AG09309 (cell line): ENCODE data around the gene TRIM44.
"Not testable (repeated sequence)": the region's sequence is repeated elsewhere in the genome, so short reads cannot be mapped to it uniquely, and the experiment has no call there.

Experiments used
- DNase-seq: peaks from one replicate; pipeline ENCODE4 v3.0.0-alpha.2; 2010; ENCODE audit warnings: low read depth
- H3K4me3 ChIP-seq: 2 replicates; pipeline ENCODE4 v1.5.1; 2011; ENCODE audit warnings: mild to moderate bottlenecking, low read depth, low read length, moderate library complexity; ENCODE audit not compliant: control insufficient read depth
- TF ChIP-seq, protein P1 (sequence below): IDR thresholded peaks from 2 replicates; pipeline ENCODE4 v1.5.1; 2011; ENCODE audit warnings: mild to moderate bottlenecking, low read depth, low read length, inconsistent platforms; ENCODE audit not compliant: insufficient read depth, control insufficient read depth; ENCODE audit errors: missing control alignments

TRIM44 gene

DNA sequence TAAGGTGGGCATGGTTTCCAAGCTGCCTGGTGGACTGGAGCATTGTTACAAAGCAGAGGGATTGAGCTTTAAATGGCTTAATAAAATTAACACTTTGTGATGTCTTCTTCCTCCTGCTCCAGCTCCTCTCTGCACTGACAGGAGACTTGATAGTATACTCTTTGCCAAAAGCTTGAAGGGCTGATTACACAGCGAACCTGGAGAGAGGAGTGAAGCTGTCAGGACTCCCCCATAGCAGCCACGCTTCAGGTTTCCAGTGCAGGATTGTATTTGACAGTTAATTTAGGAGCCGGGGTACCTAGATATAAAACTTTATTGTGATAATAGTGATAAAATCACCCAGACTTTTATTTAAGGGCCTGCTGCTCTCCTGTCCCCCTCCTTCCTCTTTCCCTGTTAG, 50.0 kb downstream of the TRIM44 start:
- TF ChIP-seq, protein P1, sequence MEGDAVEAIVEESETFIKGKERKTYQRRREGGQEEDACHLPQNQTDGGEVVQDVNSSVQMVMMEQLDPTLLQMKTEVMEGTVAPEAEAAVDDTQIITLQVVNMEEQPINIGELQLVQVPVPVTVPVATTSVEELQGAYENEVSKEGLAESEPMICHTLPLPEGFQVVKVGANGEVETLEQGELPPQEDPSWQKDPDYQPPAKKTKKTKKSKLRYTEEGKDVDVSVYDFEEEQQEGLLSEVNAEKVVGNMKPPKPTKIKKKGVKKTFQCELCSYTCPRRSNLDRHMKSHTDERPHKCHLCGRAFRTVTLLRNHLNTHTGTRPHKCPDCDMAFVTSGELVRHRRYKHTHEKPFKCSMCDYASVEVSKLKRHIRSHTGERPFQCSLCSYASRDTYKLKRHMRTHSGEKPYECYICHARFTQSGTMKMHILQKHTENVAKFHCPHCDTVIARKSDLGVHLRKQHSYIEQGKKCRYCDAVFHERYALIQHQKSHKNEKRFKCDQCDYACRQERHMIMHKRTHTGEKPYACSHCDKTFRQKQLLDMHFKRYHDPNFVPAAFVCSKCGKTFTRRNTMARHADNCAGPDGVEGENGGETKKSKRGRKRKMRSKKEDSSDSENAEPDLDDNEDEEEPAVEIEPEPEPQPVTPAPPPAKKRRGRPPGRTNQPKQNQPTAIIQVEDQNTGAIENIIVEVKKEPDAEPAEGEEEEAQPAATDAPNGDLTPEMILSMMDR: no peak
- H3K4me3 ChIP-seq: no peak overlapping the region
- DNase-seq: no peak

DNA sequence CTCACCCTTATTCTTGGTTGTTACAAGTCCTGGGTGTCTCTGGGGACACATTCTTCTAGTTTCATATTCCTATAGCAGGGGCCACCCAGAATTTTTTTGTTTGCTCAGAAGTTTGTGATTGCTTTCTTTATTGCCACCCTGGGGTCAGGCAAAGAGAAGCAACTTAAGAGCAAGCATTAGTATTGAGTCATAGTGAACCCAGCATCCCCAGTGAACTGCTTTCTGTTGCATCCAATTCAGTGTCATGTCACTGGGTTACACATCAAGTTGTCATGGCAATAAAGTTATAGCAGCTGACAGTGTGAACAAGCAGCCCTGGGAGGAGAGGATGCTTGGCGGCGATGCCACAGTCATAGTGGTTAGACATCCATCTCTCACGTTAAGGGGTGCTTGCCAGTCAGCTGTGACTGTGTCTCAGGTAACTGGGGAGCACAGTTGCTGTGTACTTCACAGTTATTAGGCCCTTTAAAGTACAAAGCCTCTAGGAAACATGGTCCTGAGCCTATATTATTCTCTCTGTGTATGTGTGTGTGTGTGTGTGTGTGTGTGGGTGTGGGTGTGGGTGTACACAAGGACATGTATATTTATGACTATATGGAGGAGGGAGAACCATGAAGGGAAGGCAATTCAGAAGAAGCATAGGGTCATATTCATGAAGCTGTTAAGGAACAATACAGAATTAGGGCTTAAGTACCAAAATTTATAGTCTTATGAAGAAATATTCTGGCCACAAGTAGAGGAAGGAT, 52.5 kb downstream of the TRIM44 start:
- peak; percentile 31 for DNase-seq
- TF ChIP-seq, protein P1: no peak
- no peak overlapping the region for H3K4me3 ChIP-seq

DNA sequence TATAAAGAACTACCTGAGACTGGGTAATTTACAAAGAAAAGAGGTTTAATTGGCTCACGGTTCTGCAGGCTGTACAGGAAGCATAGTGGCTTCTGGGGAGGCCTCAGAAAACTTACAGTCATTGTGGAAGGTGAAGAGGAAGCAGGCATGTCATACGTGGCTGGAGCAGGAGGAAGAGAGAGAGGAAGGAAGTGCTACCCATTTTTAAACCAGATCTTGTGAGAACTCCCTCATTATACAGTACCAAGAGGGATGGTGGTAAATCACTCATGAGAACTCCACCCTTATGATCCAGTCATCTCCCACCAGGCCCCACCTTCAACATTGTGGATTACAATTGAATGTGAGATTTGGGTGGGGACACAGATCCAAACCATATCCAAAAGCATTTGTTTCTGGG, 53.1 kb downstream of the TRIM44 start:
- not testable (repeated sequence) for H3K4me3 ChIP-seq, DNase-seq

GRCh38 chr11:35717043-35717442, 54.5 kb downstream of the TRIM44 start:
- no peak for DNase-seq
- TF ChIP-seq, protein P1: no peak
- H3K4me3 ChIP-seq: no peak overlapping the region

DNA sequence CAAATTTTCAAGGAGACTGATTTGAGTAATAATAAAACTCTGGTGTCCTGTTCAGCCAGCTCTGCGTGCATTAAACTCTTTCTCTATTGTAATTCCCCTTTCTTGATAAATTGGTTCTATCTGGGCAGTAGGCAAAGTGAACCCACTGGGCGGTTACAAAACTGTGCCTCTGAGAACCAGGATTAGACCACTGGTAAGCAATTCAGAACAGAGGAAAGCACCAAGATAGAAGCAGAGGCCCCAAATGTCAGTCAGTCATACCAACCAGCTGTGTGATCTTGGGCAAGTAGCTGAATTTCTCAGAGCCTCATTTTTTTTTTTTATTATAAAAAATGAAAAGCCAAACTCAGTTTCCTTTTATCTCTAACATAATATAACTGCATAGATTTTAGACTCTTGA, 54.9 kb downstream of the TRIM44 start:
- no peak overlapping the region for H3K4me3 ChIP-seq
- TF ChIP-seq, protein P1: no peak
- no peak for DNase-seq

DNA sequence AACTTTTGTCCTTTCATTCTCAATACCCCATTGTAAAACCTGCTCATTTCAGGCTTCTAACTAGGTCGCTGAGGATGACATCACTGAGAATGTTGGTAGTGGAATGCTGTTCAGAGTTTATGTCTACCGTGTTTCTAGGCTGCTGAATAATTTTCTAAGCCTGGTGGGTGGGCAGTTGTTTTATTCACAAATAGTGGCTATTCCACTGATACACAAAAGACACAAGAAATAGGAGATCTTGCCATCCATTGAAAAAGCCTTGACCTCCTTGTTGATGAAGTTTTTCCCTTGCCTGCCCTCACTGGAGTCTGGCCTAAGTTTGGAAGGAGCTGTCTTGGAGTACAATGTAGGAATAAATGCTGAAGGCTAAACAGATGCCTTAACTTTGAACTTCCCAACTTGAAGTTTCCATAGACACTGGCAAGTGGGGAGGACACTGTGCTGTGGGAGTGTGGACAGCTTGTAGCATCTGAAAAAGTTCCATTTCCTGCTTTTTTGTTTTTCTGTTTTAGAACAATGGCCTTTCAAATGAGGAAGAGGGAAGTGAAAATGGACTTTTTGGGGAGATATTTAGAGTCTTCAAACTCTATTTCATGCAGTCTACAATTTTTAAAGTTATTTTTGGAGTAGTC, 59.2 kb downstream of the TRIM44 start:
- H3K4me3 ChIP-seq: no peak overlapping the region
- DNase-seq: no peak
- TF ChIP-seq, protein P1: no peak

DNA sequence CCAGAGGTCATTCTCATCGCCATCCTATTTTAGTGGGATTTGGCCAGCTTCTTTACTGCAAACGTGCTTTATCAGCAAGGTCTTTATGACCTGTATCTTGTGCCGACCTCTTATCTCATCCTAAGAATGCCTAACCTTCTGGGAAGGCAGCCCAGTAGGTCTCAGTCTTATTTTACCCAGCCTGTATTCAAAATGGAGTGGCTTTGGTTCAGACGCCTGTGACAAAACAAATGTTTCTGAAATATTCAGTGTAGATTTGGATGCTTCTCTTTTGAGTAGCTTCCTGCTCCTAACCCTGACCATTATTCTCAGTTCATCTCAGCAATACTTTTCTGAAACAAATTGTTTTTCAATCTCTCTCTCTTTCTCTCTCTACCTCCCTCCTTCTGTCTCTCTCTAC, 60.1 kb downstream of the TRIM44 start:
- no peak overlapping the region for H3K4me3 ChIP-seq
- no peak for DNase-seq
- TF ChIP-seq, protein P1: no peak
